Neural progenitor cell (in vitro differentiated cells): ENCODE results near the gene OSBPL8. TPM values are rescaled to one million over a fixed set of nuclear protein-coding genes. Genes with fewer than 3 reads are reported as not detected.

Experiments used
- DNase-seq: peaks from one replicate; pipeline ENCODE4 v3.0.0-alpha.2; 2016; ENCODE audit warnings: low spot score
- H2AFZ ChIP-seq: fragments of 200-600 bp; sonication (generic); replicated peaks from 2 replicates; pipeline ENCODE4 v1.6.1; 2016; ENCODE audit warnings: antibody characterized with exemption
- H3F3A ChIP-seq: fragments of 200-600 bp; sonication (generic); 2 replicates; pipeline ENCODE4 v1.6.1; 2016; ENCODE audit warnings: antibody characterized with exemption, low read depth
- H3K27ac ChIP-seq: fragments of 200-600 bp; sonication (generic); 2 replicates; pipeline ENCODE4 v1.5.1; 2016; ENCODE audit warnings: mild to moderate bottlenecking
- H3K27me3 ChIP-seq: fragments of 200-600 bp; sonication (generic); 2 replicates; pipeline ENCODE4 v1.6.1; 2016; ENCODE audit warnings: mild to moderate bottlenecking, moderate library complexity
- H3K36me3 ChIP-seq: fragments of 200-600 bp; sonication (generic); 2 replicates; pipeline ENCODE4 v1.5.1; 2016
- H3K4me1 ChIP-seq: fragments of 200-600 bp; sonication (generic); 2 replicates; pipeline ENCODE4 v1.6.1; 2016; ENCODE audit warnings: mixed run types
- H3K4me2 ChIP-seq: fragments of 200-600 bp; sonication (generic); 2 replicates; pipeline ENCODE4 v1.6.1; 2016
- H3K4me3 ChIP-seq: fragments of 200-600 bp; sonication (generic); 2 replicates; pipeline ENCODE4 v1.5.1; 2016
- H3K79me2 ChIP-seq: fragments of 200-600 bp; sonication (generic); 2 replicates; pipeline ENCODE4 v1.6.1; 2016; ENCODE audit warnings: low read depth
- H3K9ac ChIP-seq: fragments of 200-600 bp; sonication (generic); 2 replicates; pipeline ENCODE4 v1.6.1; 2016
- H3K9me3 ChIP-seq: fragments of 200-600 bp; sonication (generic); 2 replicates; pipeline ENCODE4 v1.5.1; 2016; ENCODE audit warnings: low read depth
- H4K20me1 ChIP-seq: fragments of 200-600 bp; sonication (generic); 2 replicates; pipeline ENCODE4 v1.6.1; 2016; ENCODE audit warnings: low read depth
- H3K27ac Mint-ChIP-seq: 3 replicates; pipeline ENCODE4 v1.8.0; 2021; ENCODE audit warnings: mixed read lengths
- H3K27me3 Mint-ChIP-seq: 2 replicates; pipeline ENCODE4 v1.8.0; 2022; ENCODE audit warnings: low read depth, mild to moderate bottlenecking, inconsistent platforms, moderate library complexity, mixed read lengths; ENCODE audit not compliant: insufficient read depth
- H3K36me3 Mint-ChIP-seq: 3 replicates; pipeline ENCODE4 v1.8.0; 2021; ENCODE audit warnings: mixed read lengths
- H3K4me1 Mint-ChIP-seq: 3 replicates; pipeline ENCODE4 v1.8.0; 2021; ENCODE audit warnings: mixed read lengths
- H3K4me3 Mint-ChIP-seq: 3 replicates; pipeline ENCODE4 v1.8.0; 2021; ENCODE audit warnings: mild to moderate bottlenecking, moderate library complexity, mixed read lengths
- H3K9me3 Mint-ChIP-seq: 3 replicates; pipeline ENCODE4 v1.8.0; 2020; ENCODE audit warnings: mixed read lengths
- CTCF ChIP-seq: fragments of 200-600 bp; sonication (generic); IDR thresholded peaks from 2 replicates; pipeline ENCODE4 v1.5.1; 2017; ENCODE audit warnings: antibody characterized with exemption, mild to moderate bottlenecking
- EZH2 ChIP-seq: fragments of 200-600 bp; sonication (generic); IDR thresholded peaks from 2 replicates; pipeline ENCODE4 v1.6.1; 2017; ENCODE audit warnings: antibody characterized with exemption, mild to moderate bottlenecking, moderate library complexity
- EZH2phosphoT487 ChIP-seq: fragments of 200-600 bp; sonication (generic); IDR thresholded peaks from 2 replicates; pipeline ENCODE4 v1.6.1; 2017; ENCODE audit warnings: antibody characterized with exemption
- total RNA-seq: library from RNA; depleted of rRNA; stranded (reverse); fragments of >200 nt; gene quantifications from 2 replicates; pipeline ENCODE4 v1.2.3, GENCODE V29; 2015; ENCODE audit warnings: low replicate concordance

Gene OSBPL8
- total RNA-seq, 1 donor from 2014 or later, result 93.6 TPM

- H3F3A ChIP-seq, result no peaks in the 10 kb centered on the region
- H3K79me2 ChIP-seq, result peaks cover 30% of the 10 kb centered on the region
- TF ChIP-seq EZH2 (no peak), CTCF (no peak), EZH2phosphoT487 (no peak)
- H3K4me3 ChIP-seq, result no peak overlapping the region
- H3K27ac ChIP-seq, result no peak overlapping the region
- H3K36me3 Mint-ChIP-seq, result peaks cover 21% of the 10 kb centered on the region
- H3K4me1 Mint-ChIP-seq, result no peaks in the 10 kb centered on the region
- H3K4me1 ChIP-seq, result no peaks in the 10 kb centered on the region
- DNase-seq, result no peak
- H3K27me3 ChIP-seq, result no peaks in the 10 kb centered on the region
- H4K20me1 ChIP-seq, result peaks cover 9% of the 10 kb centered on the region
- no peak overlapping the region for H3K9ac ChIP-seq
- H3K27ac Mint-ChIP-seq, result no peak overlapping the region
- H2AFZ ChIP-seq, result no peak overlapping the region
- no peaks in the 10 kb centered on the region for H3K9me3 ChIP-seq
- H3K4me3 Mint-ChIP-seq, result no peak overlapping the region
- H3K9me3 Mint-ChIP-seq, result no peaks in the 10 kb centered on the region
- no peak overlapping the region for H3K4me2 ChIP-seq
- H3K36me3 ChIP-seq, result no peaks in the 10 kb centered on the region
- no peaks in the 10 kb centered on the region for H3K27me3 Mint-ChIP-seq
Observed at GRCh38 chr12:76450690-76451089, 108.9 kb downstream of the OSBPL8 start.

GRCh38 chr12:76449993-76450392, 109.6 kb downstream of the OSBPL8 start:
- H3K36me3 Mint-ChIP-seq, result peaks cover 21% of the 10 kb centered on the region
- no peak overlapping the region for H3K4me3 Mint-ChIP-seq
- DNase-seq, result no peak
- Histone ChIP-seq H3F3A (no peaks in the 10 kb centered on the region), H3K79me2 (peaks cover 34% of the 10 kb centered on the region), H3K9me3 (no peaks in the 10 kb centered on the region), H4K20me1 (peaks cover 11% of the 10 kb centered on the region), H3K4me2 (no peak overlapping the region), H3K27ac (no peak overlapping the region), H3K36me3 (no peaks in the 10 kb centered on the region), H3K4me1 (no peaks in the 10 kb centered on the region), H3K4me3 (no peak overlapping the region), H2AFZ (no peak overlapping the region), H3K27me3 (no peaks in the 10 kb centered on the region), H3K9ac (no peak overlapping the region)
- TF ChIP-seq EZH2, result no peak
- no peak for TF ChIP-seq EZH2phosphoT487
- TF ChIP-seq CTCF, result no peak
- H3K9me3 Mint-ChIP-seq, result no peaks in the 10 kb centered on the region
- no peaks in the 10 kb centered on the region for H3K27me3 Mint-ChIP-seq
- H3K4me1 Mint-ChIP-seq, result no peaks in the 10 kb centered on the region
- H3K27ac Mint-ChIP-seq, result no peak overlapping the region

GRCh38 chr12:76449583-76449982, 110.0 kb downstream of the OSBPL8 start:
- Mint-ChIP-seq H3K9me3 (no peaks in the 10 kb centered on the region), H3K4me1 (no peaks in the 10 kb centered on the region), H3K4me3 (no peak overlapping the region), H3K36me3 (peaks cover 21% of the 10 kb centered on the region), H3K27me3 (no peaks in the 10 kb centered on the region), H3K27ac (no peak overlapping the region)
- no peaks in the 10 kb centered on the region for H3F3A ChIP-seq
- no peak overlapping the region for H3K27ac ChIP-seq
- no peak overlapping the region for H3K9ac ChIP-seq
- H3K36me3 ChIP-seq, result no peaks in the 10 kb centered on the region
- H3K27me3 ChIP-seq, result no peaks in the 10 kb centered on the region
- no peak overlapping the region for H3K4me3 ChIP-seq
- no peaks in the 10 kb centered on the region for H3K9me3 ChIP-seq
- TF ChIP-seq CTCF, result no peak
- no peak for TF ChIP-seq EZH2
- TF ChIP-seq EZH2phosphoT487, result no peak
- peaks cover 34% of the 10 kb centered on the region for H3K79me2 ChIP-seq
- no peak for DNase-seq
- H3K4me2 ChIP-seq, result no peak overlapping the region
- peaks cover 11% of the 10 kb centered on the region for H4K20me1 ChIP-seq
- H3K4me1 ChIP-seq, result no peaks in the 10 kb centered on the region
- H2AFZ ChIP-seq, result no peak overlapping the region

- no peak overlapping the region for H3K27ac ChIP-seq
- no peak overlapping the region for H3K4me2 ChIP-seq
- no peak overlapping the region for H3K9ac ChIP-seq
- no peak overlapping the region for H3K4me3 Mint-ChIP-seq
- H4K20me1 ChIP-seq, result peaks cover 11% of the 10 kb centered on the region
- H3K36me3 ChIP-seq, result no peaks in the 10 kb centered on the region
- H3K79me2 ChIP-seq, result peaks cover 29% of the 10 kb centered on the region
- H3K4me1 Mint-ChIP-seq, result no peaks in the 10 kb centered on the region
- peaks cover 21% of the 10 kb centered on the region for H3K36me3 Mint-ChIP-seq
- H3K4me3 ChIP-seq, result no peak overlapping the region
- no peak for TF ChIP-seq CTCF
- no peak for TF ChIP-seq EZH2
- TF ChIP-seq EZH2phosphoT487, result no peak
- H3K27me3 Mint-ChIP-seq, result no peaks in the 10 kb centered on the region
- no peaks in the 10 kb centered on the region for H3K9me3 ChIP-seq
- no peaks in the 10 kb centered on the region for H3K9me3 Mint-ChIP-seq
- H3K4me1 ChIP-seq, result no peaks in the 10 kb centered on the region
- H3F3A ChIP-seq, result no peaks in the 10 kb centered on the region
- no peak overlapping the region for H2AFZ ChIP-seq
- H3K27ac Mint-ChIP-seq, result no peak overlapping the region
- no peaks in the 10 kb centered on the region for H3K27me3 ChIP-seq
- no peak for DNase-seq
Observed at GRCh38 chr12:76449016-76449415, 110.6 kb downstream of the OSBPL8 start.
